GM18858 (cell line): ENCODE data around the gene CDC42EP2.

Experiments used
- ATAC-seq: cut with Tn5 transposase; IDR thresholded peaks from one replicate; pipeline ENCODE4 v1.9.1; 2021; ENCODE audit not compliant: unreplicated experiment

Gene CDC42EP2

DNA sequence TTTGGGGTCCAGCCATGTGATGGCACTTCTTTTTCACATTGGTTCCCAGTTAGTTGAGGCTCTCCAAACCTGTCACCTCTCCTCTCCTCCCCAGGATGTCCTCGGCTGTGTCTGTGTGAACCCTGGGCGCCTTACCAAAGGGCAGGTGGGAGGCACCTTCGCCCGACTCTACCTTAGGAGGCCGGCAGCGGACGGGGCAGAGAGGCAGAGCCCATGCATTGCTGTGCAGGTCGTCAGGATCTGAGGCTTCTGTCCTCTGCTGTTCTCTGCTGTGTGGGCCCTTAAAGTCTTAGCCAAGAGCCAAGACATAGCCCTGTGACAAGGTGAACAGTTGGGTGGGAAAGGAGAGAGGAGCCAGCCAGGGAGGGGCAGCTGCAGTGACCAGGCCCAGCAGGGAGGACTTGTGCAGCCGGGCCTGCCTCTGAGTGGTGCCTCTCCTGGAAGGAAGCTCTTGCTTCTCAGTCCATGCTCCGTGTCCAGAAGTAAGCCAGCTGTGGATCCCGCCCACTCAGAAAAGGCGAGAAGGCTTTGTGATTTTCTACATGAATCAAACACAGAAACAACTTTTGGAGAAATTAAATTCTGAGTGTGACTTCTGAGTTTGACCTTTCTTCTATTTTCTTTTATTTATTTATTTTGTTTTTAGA is 17.5 kb upstream of the CDC42EP2 start:
- no peak for ATAC-seq

DNA sequence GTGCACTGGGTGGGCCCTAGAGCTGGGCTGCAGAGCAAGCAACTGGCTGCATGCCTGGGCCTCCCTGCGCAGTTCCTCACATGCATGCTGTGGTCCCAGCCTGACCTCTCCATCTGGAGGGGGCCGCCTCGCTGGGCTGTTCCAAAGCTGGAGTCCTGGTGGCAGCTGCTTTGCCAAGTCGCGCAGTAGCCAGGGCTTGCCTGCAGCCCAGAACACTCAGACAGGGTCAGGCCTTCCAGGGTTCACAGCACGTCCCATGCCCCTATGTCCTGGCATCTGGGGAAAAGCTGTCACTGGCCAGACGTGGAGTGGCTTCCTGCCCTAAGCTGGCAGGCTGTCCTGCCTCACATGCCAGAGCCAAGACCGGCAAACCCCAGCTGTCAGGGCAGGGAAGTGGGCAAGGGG is 16.5 kb upstream of the CDC42EP2 start:
- ATAC-seq = no peak

DNA sequence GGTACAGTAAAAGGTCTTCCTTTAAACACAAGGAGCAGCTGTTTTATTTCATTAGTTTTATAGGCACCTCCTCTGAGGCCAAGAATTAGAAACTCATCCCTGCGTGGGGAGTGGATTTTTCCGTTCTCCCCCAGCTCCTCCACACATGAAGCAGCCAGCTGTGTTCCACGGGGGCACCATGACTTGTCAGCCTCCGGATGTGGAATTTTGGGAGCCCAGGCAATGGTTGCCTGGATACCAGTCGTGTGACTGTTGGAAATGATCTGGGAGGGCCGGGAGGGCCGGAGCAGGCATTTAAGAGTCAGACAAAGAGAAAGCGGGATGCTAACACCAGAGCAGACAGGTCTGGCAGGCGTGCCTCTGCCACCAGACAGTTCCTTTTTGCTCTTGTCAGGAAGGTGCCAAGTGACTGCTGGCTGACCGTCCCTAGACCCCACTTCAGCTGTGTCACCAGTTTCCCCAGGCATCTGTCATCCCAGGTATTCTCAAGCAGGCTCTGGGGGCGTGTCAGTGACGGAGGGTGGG is 15.9 kb upstream of the CDC42EP2 start:
- no peak for ATAC-seq

DNA sequence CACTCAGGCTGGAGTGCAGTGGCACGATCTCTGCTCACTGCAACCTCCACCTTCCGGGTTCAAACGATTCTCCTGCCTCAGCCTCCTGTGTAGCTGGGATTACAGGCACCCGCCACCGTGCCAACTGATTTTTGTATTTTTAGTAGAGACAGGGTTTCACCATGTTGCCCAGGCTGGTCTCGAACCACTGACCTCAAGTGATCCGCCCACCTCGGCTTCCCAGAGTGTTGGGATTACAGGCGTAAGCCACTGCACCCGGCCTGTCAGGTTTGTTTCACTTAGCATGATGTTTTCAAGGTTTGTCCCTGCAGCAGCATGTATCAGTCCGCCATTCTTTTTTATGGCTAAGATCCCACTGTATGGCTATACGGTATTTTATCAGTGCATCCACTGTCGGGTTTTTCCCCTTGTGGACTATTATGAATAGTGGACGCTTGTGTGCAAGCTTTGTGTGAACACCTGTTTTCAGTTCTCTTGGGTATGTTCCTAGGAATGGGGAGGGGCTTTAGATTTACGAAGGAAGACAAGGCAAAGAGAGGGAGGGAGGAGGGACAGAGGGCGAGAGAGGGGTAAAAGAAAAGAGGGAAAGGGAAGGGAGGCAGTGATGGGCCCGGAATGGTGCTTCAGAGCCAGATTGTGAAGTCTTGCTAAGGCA is 13.9 kb upstream of the CDC42EP2 start:
- ATAC-seq = no peak

DNA sequence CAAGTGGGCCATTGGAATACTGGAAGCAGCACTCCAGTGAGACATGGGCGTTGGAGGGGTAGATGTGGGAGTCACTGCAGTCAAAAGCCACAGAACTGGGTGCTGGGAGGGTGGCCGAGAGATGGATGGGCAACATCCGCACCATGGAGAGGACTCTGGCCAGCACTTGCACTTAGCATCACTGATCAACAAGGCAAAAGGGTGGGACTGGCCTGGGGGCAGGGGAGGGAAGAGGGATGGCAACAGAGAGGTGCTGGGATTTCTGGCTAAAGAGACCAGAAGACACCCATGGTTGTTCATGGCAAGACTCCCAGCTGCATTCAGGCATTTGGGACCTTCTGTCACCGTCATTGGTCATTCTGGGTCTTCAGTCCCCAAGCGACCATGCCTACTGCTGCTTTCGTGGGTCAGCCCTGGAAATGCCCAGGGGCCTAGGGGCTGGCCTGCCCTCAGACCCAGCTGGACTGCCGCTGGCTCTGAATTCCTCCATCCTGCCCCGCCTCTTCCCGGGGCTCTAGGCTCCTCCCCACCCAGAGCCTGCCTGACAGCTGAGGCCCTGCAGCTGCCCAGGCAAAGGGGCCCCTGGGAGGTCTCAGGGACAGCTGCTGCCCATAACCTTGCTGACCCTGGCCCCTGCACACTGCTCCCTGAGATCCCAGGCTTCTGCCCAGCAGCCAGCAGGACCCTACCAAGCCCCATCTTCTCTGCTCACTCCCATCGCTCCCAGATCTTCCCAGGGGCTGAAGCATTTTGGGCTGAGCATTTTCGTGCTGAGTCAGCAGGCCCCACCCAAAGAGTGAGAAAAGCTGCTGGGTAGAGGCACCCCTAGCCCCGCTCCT is 13.0 kb upstream of the CDC42EP2 start:
- ATAC-seq = no peak

DNA sequence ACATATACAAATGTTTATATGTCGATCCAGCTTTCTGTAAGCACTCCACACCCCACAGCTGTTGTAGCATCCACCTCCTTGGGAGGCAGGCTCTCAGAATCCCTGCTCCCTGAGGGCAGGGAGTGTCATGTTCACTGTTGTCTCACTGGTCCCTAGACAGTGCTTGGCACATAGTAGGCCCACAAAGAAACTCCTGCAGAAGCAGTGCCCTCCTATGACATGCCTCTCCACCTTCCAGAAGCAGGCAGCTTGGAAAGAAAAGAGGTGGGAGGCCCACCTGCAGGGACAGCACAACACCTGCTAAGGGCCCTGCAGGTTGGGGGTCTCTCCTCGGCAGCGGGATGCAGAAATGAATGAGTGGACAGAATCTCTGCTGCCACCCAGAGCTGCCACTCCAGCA is 11.1 kb upstream of the CDC42EP2 start:
- ATAC-seq = no peak

DNA sequence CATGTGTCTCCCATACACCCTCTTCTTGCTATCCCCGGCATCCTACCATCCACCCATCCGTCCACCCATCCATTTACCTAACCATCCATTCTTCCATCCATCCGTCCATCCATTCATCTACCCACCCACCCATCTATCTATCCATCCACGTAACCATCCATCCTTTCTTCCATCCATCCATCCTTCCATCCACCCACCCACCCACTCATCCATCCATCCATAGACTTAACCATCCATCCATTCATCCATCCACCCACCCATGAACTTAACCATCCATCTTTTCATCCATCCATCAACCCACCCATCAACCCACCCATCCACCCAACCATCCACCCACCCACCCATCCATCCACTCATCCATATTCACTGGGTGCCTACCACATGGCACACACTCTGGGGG is 10.6 kb upstream of the CDC42EP2 start:
- ATAC-seq = no peak

DNA sequence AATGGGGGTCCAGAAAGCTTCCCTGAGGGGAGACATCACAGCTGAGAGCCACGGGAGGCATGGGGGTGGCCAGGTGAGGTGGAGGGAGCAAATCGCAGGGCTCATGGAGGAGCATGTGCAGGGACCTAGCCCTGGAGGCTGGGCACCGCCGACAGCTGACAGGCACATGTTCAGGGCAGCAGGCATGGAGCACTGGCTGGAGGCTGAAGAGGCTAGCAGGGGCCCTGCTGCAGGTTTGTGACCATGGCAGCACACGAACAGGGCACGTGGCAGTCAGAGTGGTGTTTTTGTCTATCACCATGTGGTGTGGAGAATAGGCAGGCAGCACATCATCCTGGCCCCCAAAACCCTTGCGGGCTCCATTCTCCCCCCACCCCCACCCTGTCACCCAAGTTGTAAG is 10.1 kb upstream of the CDC42EP2 start:
- ATAC-seq = no peak

DNA sequence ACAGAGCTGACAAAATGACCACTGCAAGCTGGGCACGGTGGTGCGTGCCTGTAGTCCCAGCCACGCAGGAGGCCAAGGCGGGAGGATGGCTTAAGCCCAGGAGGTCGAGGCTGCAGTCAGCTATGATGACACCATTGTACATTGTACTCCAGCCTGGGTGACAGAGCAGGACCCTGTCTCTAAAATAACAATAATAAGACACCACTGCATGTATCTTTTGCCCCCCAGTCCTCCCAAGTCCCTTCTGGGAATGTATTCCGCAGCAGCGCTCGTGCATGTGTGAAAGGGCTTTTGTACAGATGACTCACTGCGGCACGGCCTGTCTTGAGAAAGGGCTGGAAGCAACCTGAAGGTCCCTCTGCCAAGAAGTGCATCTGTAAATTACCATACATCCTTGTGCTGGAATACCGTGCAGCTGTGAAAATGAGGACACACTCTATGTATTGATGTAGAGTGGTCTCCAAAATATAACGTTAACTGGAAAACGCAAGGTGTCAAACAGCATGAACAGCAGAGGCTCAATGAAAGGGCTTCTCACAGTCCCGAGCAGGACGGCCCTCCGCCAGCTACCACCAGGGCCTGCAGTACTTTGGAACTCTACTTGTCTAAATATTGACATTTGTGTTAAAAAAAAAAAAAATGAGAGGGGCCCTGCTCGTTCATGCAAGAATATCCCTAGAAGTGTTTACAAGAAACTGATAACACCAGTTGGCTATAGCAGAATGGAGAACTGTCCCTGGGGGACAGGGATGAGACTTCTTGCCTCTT is 9.0 kb upstream of the CDC42EP2 start:
- ATAC-seq = no peak

DNA sequence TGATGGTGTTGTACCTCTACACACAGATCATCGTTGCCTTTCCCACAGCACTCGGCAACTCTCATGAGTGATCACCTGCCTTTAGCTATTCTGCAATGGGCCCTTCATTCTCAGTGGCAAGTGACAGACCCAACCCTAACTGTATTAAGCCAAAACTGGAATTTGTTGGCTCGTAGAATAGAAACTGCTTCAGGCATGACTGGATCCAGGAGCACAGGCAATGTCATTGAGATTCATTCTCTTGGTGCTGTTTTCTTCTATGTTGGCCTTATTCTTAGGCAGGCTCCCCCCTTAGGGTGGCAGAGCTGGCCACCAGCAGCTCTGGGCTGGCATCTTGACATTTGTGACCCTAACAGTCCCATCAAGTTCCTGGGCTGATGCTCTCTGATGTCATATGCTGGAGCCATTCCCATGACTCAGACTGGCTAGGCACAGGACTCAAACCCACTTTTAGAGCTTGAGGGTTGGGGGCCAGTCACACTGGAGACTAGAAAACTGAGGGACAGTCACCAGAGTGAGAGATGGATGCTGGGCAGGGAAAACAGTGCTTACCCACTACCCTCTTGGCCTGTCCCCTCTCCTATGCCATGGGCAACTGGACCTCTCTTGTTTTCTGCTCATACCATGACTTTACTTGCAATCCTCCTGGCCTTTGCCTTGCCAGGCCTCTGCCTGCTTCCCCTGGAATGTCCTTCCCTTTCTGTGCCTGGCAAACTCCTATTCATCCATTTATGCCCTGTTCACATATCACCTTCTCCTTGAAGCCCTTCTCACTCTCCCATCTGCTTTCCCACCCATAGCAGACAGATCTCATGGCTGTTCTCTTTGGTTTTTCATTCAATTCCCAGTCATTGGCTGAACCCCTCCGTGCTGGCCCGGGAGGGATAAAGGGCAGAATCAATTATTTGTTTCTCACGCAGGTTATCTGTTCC is 7.1 kb upstream of the CDC42EP2 start:
- no peak for ATAC-seq

DNA sequence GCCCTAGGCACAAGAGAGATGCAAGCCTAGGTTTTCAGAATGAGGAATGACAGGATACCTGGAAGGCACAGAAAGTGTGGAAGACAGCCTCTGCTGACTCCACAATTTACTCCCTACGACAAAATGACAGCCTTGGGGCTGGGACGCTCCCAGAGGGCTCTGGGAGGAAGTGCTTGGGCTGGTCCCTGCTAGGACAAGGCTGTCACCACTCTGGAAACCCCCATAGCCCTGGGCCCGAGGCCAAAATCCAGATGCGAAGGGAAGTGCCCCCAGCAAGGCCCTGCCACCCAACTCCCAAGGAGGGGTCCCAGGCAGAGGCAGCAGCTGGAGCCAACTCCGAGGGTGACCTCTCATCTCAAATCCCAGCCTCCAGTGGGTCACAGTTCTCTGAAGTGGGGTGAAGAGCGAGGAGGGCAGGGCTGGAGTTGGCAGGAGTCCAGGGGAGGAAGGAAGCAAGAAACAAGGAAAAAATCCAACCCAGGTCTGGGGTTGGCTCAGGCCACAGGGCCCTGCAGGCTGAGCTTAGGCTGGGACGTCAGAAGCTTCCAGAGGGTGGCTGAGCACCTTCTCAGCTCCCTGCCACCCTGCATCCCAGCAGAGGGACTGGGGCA is 6.3 kb upstream of the CDC42EP2 start:
- ATAC-seq = no peak

DNA sequence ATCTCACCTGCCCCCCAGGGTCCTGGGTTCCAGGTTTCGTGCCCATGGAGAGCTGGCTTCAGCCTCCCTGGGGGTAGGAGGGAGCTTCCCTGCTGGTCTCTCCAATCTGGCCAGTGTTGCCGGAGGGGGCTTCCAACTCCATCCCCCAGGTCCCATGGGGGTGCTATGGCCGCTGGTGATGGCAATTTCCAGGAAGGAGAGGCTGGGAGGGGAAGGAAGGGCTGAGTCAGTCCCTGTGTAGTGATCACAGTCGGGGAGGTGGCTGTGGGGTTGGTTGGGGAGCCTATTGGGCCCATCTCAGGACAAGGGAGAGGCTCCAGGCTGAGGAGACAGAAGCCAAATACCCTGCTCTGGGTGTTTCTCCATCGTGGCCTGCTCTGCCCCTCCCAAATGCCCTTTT is 5.7 kb upstream of the CDC42EP2 start:
- ATAC-seq = no peak

DNA sequence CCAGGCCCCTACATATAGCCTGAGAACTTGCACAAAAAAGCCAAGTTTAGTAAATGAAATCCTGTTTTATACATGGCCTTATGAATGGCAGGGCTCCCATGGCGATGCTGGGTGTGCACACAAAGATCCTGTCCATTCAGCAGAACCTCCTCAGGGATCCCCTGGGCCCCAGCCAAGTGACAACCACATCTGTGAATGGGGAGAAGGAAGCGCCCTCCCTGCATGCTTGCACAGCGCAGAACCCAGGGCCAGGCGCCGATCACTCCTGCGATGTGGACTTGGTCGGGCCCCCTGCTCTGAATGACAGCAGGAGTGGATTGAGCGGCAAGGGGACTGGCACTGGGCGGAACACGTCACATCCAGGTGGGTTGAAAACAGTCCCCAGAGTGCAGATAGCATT is 4.5 kb upstream of the CDC42EP2 start:
- ATAC-seq = no peak

DNA sequence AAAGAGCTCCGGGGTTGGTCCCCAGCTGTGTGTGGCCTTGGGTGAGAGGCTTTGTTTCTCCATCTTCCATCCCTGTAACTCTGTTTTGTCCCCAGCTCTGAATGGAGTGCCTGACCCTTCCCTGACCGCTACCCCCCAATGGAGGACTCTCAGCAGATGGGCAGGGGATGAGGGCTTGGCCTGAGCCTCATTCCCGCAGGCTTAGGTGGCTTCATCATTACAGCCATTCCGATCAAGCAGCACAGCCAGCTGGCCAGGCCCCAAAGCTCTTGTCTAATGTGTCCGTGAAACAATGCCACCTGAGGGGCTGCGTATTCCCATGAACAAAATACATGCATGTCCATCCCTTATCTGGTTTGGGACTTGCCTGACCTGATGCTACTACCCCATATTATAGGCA is 3.9 kb upstream of the CDC42EP2 start:
- no peak for ATAC-seq

DNA sequence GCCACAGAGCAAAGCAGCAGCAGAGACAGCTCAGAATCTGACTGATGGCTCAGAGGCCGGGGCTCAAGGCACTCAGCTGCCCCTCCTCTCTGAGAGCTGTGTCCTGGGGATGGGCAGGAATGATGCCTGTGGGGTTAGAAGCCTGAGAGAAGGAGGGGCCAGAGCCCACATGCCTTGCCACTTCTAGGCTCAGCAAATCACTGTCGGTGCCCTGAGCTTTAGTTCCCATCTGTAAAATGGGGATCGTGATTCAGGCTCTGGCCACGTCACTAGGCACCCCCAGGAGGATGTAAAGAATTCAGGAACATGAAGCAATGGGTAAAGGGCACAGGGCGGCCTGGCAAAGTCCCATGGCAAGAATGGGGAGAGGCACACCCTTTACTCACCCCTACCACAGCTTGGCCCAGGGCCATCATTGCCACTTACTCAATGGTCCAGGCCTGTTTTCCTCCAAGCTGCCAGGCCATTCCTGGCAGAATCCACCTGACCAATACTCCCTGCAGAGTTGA is 3.4 kb upstream of the CDC42EP2 start:
- ATAC-seq = no peak

DNA sequence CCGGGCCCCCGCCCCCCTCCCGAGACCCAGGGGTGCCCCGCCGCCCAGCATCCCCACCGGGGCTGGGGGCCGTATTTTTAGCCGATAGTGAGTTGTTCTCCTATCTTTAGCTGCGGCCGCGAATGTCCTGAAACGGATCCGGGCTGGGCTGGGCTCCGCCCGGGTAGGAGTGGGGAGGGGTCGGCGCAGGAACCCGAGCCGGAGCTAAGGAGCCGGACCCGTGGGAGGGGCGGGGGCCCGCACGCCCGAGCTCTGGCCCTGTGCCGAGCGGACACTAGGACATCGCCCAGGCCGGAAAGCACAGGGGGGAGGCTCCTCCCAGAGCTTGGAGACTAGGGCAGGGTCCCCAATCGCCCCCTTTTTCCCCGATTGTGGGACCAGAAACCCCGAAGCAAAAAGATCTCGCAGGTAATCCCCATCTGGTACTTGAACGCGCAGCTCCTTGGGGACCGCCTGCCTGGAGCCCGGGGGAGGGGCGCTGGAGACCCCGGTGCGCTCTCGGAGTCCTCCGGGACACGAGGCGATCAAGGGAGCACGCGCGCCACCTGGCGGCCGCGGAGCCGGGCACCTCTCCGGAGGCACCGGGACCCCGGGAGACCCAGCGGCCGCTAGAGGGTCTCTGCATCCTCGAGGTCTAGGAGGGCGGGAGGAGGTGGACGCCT is 669 bp downstream of the CDC42EP2 start:
- ATAC-seq = no peak

DNA sequence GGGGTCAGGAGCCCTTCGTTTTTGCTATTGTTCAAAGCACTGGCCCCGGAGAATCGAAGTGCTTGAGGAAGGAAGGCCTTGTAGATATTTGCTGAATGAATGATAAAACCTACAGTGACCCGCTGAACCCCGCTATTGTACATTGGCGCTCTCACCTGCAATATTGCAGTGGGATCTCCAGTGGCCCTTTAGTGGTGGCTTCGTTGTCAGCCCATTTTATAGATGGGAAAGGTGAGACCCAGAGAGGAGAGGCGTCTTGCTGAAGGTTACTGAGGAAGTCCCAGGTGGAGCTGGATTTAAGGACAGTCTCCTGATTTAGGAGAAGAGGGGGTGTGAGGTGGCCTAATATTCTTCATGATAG is 1.2 kb downstream of the CDC42EP2 start:
- no peak for ATAC-seq

DNA sequence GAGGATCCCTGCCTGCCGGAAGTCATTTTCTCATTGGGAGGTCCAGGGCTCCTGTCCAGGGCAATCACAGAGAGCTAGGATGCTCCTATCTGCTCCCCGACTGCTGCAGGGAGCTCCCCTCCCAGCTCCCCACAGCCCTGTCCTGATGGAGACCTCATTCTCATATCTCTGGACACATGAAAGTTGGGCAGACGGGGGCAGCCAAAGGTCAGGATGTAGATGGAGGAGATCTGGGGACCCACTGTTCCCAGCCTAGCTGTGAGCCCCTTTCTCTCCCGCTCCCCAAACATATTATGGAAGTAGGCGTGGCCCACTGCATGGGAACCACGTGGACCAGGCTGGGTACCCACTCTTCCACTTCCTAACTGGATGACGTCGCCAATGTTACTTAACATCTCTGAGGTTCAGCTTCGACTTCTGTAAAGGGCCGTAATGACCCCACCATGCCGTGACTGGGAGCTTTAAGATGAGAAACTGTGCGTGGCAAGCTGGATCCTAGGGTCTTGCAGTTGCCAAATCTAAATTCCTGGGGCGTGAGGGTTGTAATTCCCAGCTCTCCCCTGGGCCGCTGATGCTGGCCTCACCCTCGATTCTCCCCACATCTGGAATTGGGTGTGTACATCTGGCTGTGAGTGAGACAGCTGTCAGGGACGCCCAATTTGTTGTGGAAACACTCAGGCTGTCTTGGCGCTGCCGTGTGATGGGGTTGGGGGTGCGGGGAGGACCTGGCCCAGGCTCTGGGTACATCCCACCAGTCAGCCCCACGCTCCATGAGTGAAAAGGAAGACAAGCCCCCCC is 1.8 kb downstream of the CDC42EP2 start:
- no peak for ATAC-seq
